Measurements from ENCODE around the gene FRS3.
"Not testable (repeated sequence)": the region's sequence is repeated elsewhere in the genome, so short reads cannot be mapped to it uniquely, and the experiment has no call there.

GRCh38 chr6:41811946-41812345 lies 32.2 kb upstream of the FRS3 start:
- not testable (repeated sequence) for TF ChIP-seq POLR2AphosphoS5, CTCF, POLR2A (IDR thresholded peaks at IDR 0.05)
